H1 (cell line): ENCODE data around the gene EGR1. TPM values are rescaled to one million over a fixed set of nuclear protein-coding genes. Genes with fewer than 3 reads are reported as not detected.

Experiments used
- CTCF ChIA-PET: fragments of 300-600 bp; sonication (Branson Sonifier 250); formaldehyde crosslinking; loops from one replicate; lab custom pipeline; 2021; ENCODE audit not compliant: partially characterized antibody; lab: Charles Lee
- POLR2A ChIA-PET: fragments of 300-600 bp; sonication (Branson Sonifier 250); formaldehyde crosslinking; loops from one replicate; lab custom pipeline; 2021; ENCODE audit warnings: inconsistent platforms; ENCODE audit not compliant: partially characterized antibody; lab: Charles Lee
- DNase-seq, 2 experiments: peaks; one replicate each; pipeline versions ENCODE4 v3.0.0 to v3.0.0-alpha.2; 2010 to 2022; ENCODE audit warnings: low spot score in 2 of 2, low read depth in 1 of 2, mixed read lengths in 1 of 2
- FAIRE-seq: peaks from 2 replicates; lab custom pipeline; 2011; peaks lifted over from hg19 to GRCh38; lab: Jason Lieb, UNC
- H2AFZ ChIP-seq: 2 replicates; pipeline ENCODE4 v1.8.1; 2012; ENCODE audit warnings: low read length, inconsistent platforms
- H2AK5ac ChIP-seq: 2 replicates; pipeline ENCODE4 v1.6.1; 2013; ENCODE audit warnings: low read depth, low read length
- H2BK120ac ChIP-seq: replicated peaks from 2 replicates; pipeline ENCODE3; 2013; ENCODE audit warnings: low read depth, low read length, inconsistent platforms
- H2BK12ac ChIP-seq: 2 replicates; pipeline ENCODE4 v1.6.1; 2013; ENCODE audit warnings: low read depth, low read length
- H2BK15ac ChIP-seq: 2 replicates; pipeline ENCODE4 v1.6.1; 2013; ENCODE audit warnings: low read length
- H2BK20ac ChIP-seq: 2 replicates; pipeline ENCODE4 v1.6.1; 2013; ENCODE audit warnings: low read length
- H2BK5ac ChIP-seq: 2 replicates; pipeline ENCODE4 v1.6.1; 2013; ENCODE audit warnings: low read depth, low read length
- H3K14ac ChIP-seq: 2 replicates; pipeline ENCODE4 v1.6.1; 2013; ENCODE audit warnings: inconsistent platforms; ENCODE audit not compliant: insufficient read length
- H3K18ac ChIP-seq: 2 replicates; pipeline ENCODE4 v1.6.1; 2013; ENCODE audit warnings: low read length; ENCODE audit errors: extremely low read depth
- H3K23ac ChIP-seq: 2 replicates; pipeline ENCODE4 v1.6.1; 2013; ENCODE audit warnings: inconsistent platforms; ENCODE audit not compliant: insufficient read length
- H3K23me2 ChIP-seq: 2 replicates; pipeline ENCODE4 v1.6.1; 2013; ENCODE audit warnings: low read depth, low read length
- H3K27ac ChIP-seq: 2 replicates; pipeline ENCODE4 v1.6.1; 2011; ENCODE audit warnings: low read depth, low read length, inconsistent platforms
- H3K27me3 ChIP-seq, 4 experiments: replicated peaks in 1 of 4; 1 replicate in 1 of 4; 2 replicates in 3 of 4; pipeline versions ENCODE4 v1.6.1 to v1.8.1; 2011 to 2013; ENCODE audit warnings: low read length in 3 of 4, mild to moderate bottlenecking in 3 of 4, inconsistent platforms in 2 of 4, mixed read lengths in 2 of 4, moderate library complexity in 1 of 4; ENCODE audit not compliant: control insufficient read depth in 3 of 4, insufficient read depth in 3 of 4; ENCODE audit errors: extremely low read depth in 1 of 4
- H3K36me3 ChIP-seq, 4 experiments: 2 replicates each; pipeline versions ENCODE4 v1.6.1 to v1.8.1; 2011 to 2013; ENCODE audit warnings: mild to moderate bottlenecking in 4 of 4, low read length in 3 of 4, moderate library complexity in 2 of 4, control low read depth in 1 of 4, inconsistent platforms in 1 of 4; ENCODE audit not compliant: insufficient read depth in 4 of 4, control insufficient read depth in 2 of 4
- H3K4ac ChIP-seq: replicated peaks from 2 replicates; pipeline ENCODE3; 2013; ENCODE audit warnings: low read length, low read depth, mixed read lengths, inconsistent platforms; ENCODE audit not compliant: insufficient read length
- H3K4me1 ChIP-seq, 4 experiments: replicated peaks in 1 of 4; 1 replicate in 1 of 4; 2 replicates in 3 of 4; pipeline versions ENCODE4 v1.6.1 to v1.8.1; 2011 to 2013; ENCODE audit warnings: low read length in 3 of 4, inconsistent platforms in 2 of 4, mixed read lengths in 1 of 4; ENCODE audit not compliant: insufficient read depth in 4 of 4, control insufficient read depth in 3 of 4
- H3K4me2 ChIP-seq, 2 experiments: 2 replicates each; pipeline versions ENCODE4 v1.6.1 to v1.8.1; 2011 to 2013; ENCODE audit warnings: low read depth in 2 of 2, low read length in 2 of 2, control low read depth in 1 of 2, inconsistent platforms in 1 of 2, mild to moderate bottlenecking in 1 of 2; ENCODE audit not compliant: insufficient read depth in 1 of 2
- H3K4me3 ChIP-seq, 4 experiments: fragments of 200-600, 300-600 bp in 1 of 4; sonication (generic), shearing (Covaris generic), sonication (Bioruptor Twin) in 1 of 4; 2 replicates each; pipeline versions ENCODE4 v1.5.1 to v1.8.1; 2011 to 2016; ENCODE audit warnings: low read length in 4 of 4, low read depth in 3 of 4, control low read depth in 2 of 4, inconsistent platforms in 2 of 4, mild to moderate bottlenecking in 2 of 4, mixed read lengths in 1 of 4, moderate library complexity in 1 of 4; ENCODE audit not compliant: insufficient read depth in 2 of 4; ENCODE audit errors: extremely low read depth in 1 of 4
- H3K56ac ChIP-seq: replicated peaks from 2 replicates; pipeline ENCODE3; 2013; ENCODE audit warnings: low read depth, mild to moderate bottlenecking, mixed read lengths, low read length, inconsistent platforms; ENCODE audit not compliant: insufficient read length
- H3K79me1 ChIP-seq: 2 replicates; pipeline ENCODE4 v1.6.1; 2013; ENCODE audit warnings: low read depth, low read length, control low read depth
- H3K79me2 ChIP-seq, 2 experiments: 2 replicates each; pipeline versions ENCODE4 v1.6.1 to v1.8.1; 2012 to 2013; ENCODE audit warnings: low read length in 2 of 2, mild to moderate bottlenecking in 2 of 2, inconsistent platforms in 1 of 2; ENCODE audit not compliant: insufficient read depth in 2 of 2, control insufficient read depth in 1 of 2
- H3K9ac ChIP-seq, 4 experiments: replicated peaks in 1 of 4; 1 replicate in 1 of 4; 2 replicates in 3 of 4; pipeline versions ENCODE4 v1.6.1 to v1.8.1; 2011 to 2013; ENCODE audit warnings: low read depth in 3 of 4, low read length in 3 of 4, control low read depth in 2 of 4, mild to moderate bottlenecking in 2 of 4, moderate library complexity in 2 of 4, inconsistent platforms in 1 of 4; ENCODE audit errors: extremely low read depth in 1 of 4
- H3K9me3 ChIP-seq, 2 experiments: 2 replicates each; pipeline versions ENCODE4 v1.6.1 to v1.8.1; 2012 to 2013; ENCODE audit warnings: mild to moderate bottlenecking in 2 of 2, moderate library complexity in 2 of 2, control low read depth in 1 of 2, inconsistent platforms in 1 of 2, low read depth in 1 of 2, low read length in 1 of 2, mixed read lengths in 1 of 2; ENCODE audit not compliant: insufficient read depth in 2 of 2
- H4K20me1 ChIP-seq, 2 experiments: replicated peaks in 1 of 2; 2 replicates each; pipeline versions ENCODE3 to v1.8.1; 2011 to 2013; ENCODE audit warnings: inconsistent platforms in 2 of 2, low read length in 2 of 2, mild to moderate bottlenecking in 1 of 2; ENCODE audit not compliant: insufficient read depth in 2 of 2, control insufficient read depth in 1 of 2
- H4K5ac ChIP-seq: 2 replicates; pipeline ENCODE4 v1.6.1; 2013; ENCODE audit warnings: low read length, low read depth, mixed read lengths, inconsistent platforms; ENCODE audit not compliant: insufficient read length
- H4K8ac ChIP-seq: 2 replicates; pipeline ENCODE4 v1.8.0; 2013; ENCODE audit warnings: mild to moderate bottlenecking, moderate library complexity, low read length, inconsistent platforms; ENCODE audit not compliant: insufficient read depth; ENCODE audit errors: extremely low read depth
- H4K91ac ChIP-seq: replicated peaks from 2 replicates; pipeline ENCODE3; 2013; ENCODE audit warnings: low read length, mixed read lengths, inconsistent platforms; ENCODE audit not compliant: insufficient read length
- BACH1 ChIP-seq: IDR thresholded peaks from 2 replicates; pipeline ENCODE4 v1.6.1; 2012; ENCODE audit warnings: low read length, improper control_type of control experiment
- CEBPB ChIP-seq: IDR thresholded peaks from 2 replicates; pipeline ENCODE4 v1.6.1; 2012; ENCODE audit warnings: low read depth, low read length
- GABPA ChIP-seq: IDR thresholded peaks from 2 replicates; pipeline ENCODE4 v1.6.1; 2011; ENCODE audit warnings: mild to moderate bottlenecking, low read length, moderate library complexity, borderline replicate concordance; ENCODE audit not compliant: insufficient read depth
- MAFK ChIP-seq: IDR thresholded peaks from 2 replicates; pipeline ENCODE4 v1.6.1; 2012; ENCODE audit warnings: low read depth, mild to moderate bottlenecking, improper control_type of control experiment, low read length
- POLR2AphosphoS5 ChIP-seq: IDR thresholded peaks from 2 replicates; pipeline ENCODE4 v1.6.1; 2011; ENCODE audit warnings: low read depth, low read length
- RAD21 ChIP-seq, 2 experiments: IDR thresholded peaks in 1 of 2; conservative IDR thresholded peaks in 1 of 2; 2 replicates each; pipeline ENCODE4 v1.6.1; 2011; ENCODE audit warnings: low read depth in 2 of 2, low read length in 2 of 2, improper control_type of control experiment in 1 of 2, inconsistent platforms in 1 of 2, mild to moderate bottlenecking in 1 of 2, moderate library complexity in 1 of 2
- TAF1 ChIP-seq: IDR thresholded peaks from 2 replicates; pipeline ENCODE4 v1.6.1; 2011; ENCODE audit warnings: mild to moderate bottlenecking, low read depth, low read length
- TBP ChIP-seq: IDR thresholded peaks from 2 replicates; pipeline ENCODE4 v1.6.1; 2011; ENCODE audit warnings: low read depth, low read length, improper control_type of control experiment
- ZNF274 ChIP-seq: IDR thresholded peaks from 2 replicates; pipeline ENCODE4 v1.7.0; 2012; ENCODE audit warnings: low read length, borderline replicate concordance; ENCODE audit errors: extremely low read depth
- WGBS, 2 experiments: shearing (Covaris generic) in 1 of 2; methylation state at CpG; one replicate each; pipeline versions ENCODE4 v1.1.6 to v1.1.7; 2013 to 2015; ENCODE audit warnings: low lambda C conversion rate in 2 of 2, mixed read lengths in 2 of 2, inconsistent platforms in 1 of 2, low coverage in 1 of 2, missing lambda C conversion rate in 1 of 2; ENCODE audit not compliant: insufficient replicate concordance in 2 of 2, insufficient coverage in 1 of 2, insufficient read length in 1 of 2; ENCODE audit errors: extremely low coverage in 1 of 2, missing lambda C conversion rate in 1 of 2; 5-methylcytosine and 5-hydroxymethylcytosine counted together
- polyA plus RNA-seq, 7 experiments: library from polyadenylated mRNA; depleted of rRNA in 3 of 7; stranded (reverse) in 5 of 7; unstranded in 2 of 7; fragments of >200 nt in 5 of 7; fragments of 200-250 nt in 2 of 7; gene quantifications; 1 replicate in 5 of 7; 2 replicates in 1 of 7; 4 replicates in 1 of 7; pipeline versions ENCODE4 v1.2.1 to v1.2.3, GENCODE V29; 2011 to 2013; ENCODE audit warnings: missing spikeins in 2 of 7, mixed read lengths in 2 of 7
- total RNA-seq: library from RNA; stranded (reverse); fragmentation: NEBNext Ultra II Directional; extraction: Animal tissue kit (Norgen Biotek cat#: 25700); gene quantifications from 2 replicates; pipeline ENCODE4 v1.2.1, GENCODE V29; 2021
- TF ChIP-seq, protein P1 (sequence below): IDR thresholded peaks from 2 replicates; pipeline ENCODE4 v1.6.1; 2012; ENCODE audit warnings: inconsistent platforms

Gene EGR1
- total and polyA plus RNA-seq, 2 of the 8 experiments (the other 6 are each of a cell fraction or from before 2014, with no cell fraction given): 16.2 to 35.5 TPM

DNA sequence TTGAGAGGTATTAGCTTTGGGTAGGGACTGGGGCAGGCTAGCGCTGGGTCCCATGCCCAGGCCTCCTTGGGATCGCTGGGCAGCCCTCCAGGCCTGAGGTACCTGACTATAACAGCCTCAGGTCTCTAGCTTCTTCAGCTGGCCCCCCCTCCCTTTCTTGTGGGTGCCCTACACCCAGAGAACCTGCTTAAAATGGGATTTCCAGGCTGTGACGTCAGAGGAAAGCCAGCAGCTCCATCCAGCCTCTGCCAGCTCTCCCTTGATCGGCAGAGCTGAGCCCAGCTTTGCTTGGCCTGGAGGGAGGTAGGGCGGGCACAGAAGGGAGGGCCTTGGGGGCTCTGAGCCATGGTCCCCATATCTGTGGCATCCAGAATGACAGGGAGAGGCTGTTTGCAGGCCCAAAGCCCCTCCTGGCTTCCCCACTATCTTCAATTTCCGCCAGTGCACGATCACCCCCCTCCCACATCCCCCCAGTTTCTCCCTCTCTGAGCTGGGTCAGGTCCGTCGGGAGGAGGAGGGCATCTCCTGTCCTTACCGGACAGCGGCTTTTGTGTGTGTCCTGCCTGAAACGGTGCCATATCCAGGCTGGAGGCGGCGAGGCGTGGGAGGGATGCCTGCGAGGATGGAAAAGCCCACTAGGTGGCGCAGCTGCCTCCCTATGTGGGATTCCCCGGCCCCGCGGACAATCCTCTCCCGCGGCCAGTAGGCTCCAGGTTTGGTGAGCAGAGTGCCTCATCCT lies 15.6 kb upstream of the EGR1 start:
- Histone ChIP-seq H4K20me1 (no peaks in the 10 kb centered on the region), H3K4me2 (peak overlapping the region in 1 of 2 experiments; percentile 52; a peak in 2 of 4 replicates), H2BK20ac (no peak overlapping the region), H4K8ac (peak overlapping the region; percentile 39; the same call in 1 of the 2 replicates), H3K79me2 (no peaks in the 10 kb centered on the region), H2AFZ (peak overlapping the region; percentile 96), H3K4me3 (peak overlapping the region in 1 of 4 experiments; percentile 27; a peak in 1 of 8 replicates), H3K9ac (no peak overlapping the region), H3K23ac (no peak overlapping the region), H4K5ac (peak overlapping the region; percentile 41), H3K18ac (no peak overlapping the region), H3K36me3 (no peaks in the 10 kb centered on the region), H3K14ac (no peak overlapping the region), H3K27me3 (peaks cover 0 to 1% (median 0%) of the 10 kb centered on the region in 4 experiments; a peak in 1 of 7 replicates), H2BK5ac (0 out of 2 replicates have a peak overlapping the region, but pooled peaks have one; percentile 47), H3K4ac (no peak overlapping the region), H3K79me1 (no peaks in the 10 kb centered on the region), H3K4me1 (peaks cover 0 to 15% (median 7%) of the 10 kb centered on the region in 4 experiments; a peak in 5 of 7 replicates), H2BK15ac (peak overlapping the region; percentile 20; the same call in 1 of the 2 replicates), H3K27ac (no peak overlapping the region), H3K56ac (no peak overlapping the region), H2BK120ac (no peak overlapping the region), H4K91ac (peak overlapping the region; percentile 81), H3K9me3 (no peaks in the 10 kb centered on the region), H3K23me2 (no peaks in the 10 kb centered on the region), H2AK5ac (no peak overlapping the region), H2BK12ac (0 out of 2 replicates have a peak overlapping the region, but pooled peaks have one; percentile 51)
- FAIRE-seq (peak; percentile 39), DNase-seq (peak in 1 of 2 experiments; percentile 99)
- ChIA-PET CTCF (interaction anchor here (0.5 to 24.9 kb wide), 28 partner anchors 11 to 801 kb away, joined by 3 to 532 read pairs (median 4); partner anchors contain the start of genes EGR1 and REEP2), POLR2A (interaction anchor here (0.9 to 10.1 kb wide), 18 partner anchors 7 to 271 kb away, joined by 3 to 128 read pairs (median 5); partner anchors contain the start of genes CDC23, EGR1, ETF1 and FAM53C)
- 22% methylated on average over 22 of the region's 22 CpGs; no CpG with 5 or more reads in 1 of the 2 experiments for whole genome bisulfite sequencing, 2 experiments
- TF ChIP-seq MAFK (no peak), TBP (peak; percentile 55), ZNF274 (no peak), GABPA (no peak; the same call in 1 of the 2 replicates), POLR2AphosphoS5 (peak; percentile 41; the same call in 1 of the 2 replicates), CEBPB (no peak), RAD21 (IDR thresholded peaks at IDR 0.05 in 1 of 2, conservative IDR thresholded peaks at IDR 0.05 in 1 of 2; ENCODE audit: low read depth in 2 of 2, low read length in 2 of 2) (peak; percentile 83 to 88), BACH1 (peak; percentile 86), TAF1 (peak; percentile 58; the same call in 1 of the 2 replicates)
- TF ChIP-seq, protein P1, sequence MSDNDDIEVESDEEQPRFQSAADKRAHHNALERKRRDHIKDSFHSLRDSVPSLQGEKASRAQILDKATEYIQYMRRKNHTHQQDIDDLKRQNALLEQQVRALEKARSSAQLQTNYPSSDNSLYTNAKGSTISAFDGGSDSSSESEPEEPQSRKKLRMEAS: peak; percentile 29; the same call in 1 of the 2 replicates
